ENCODE results near the gene AQR. TPM values are rescaled to one million over a fixed set of nuclear protein-coding genes. Genes with fewer than 3 reads are reported as not detected.

AQR gene
- total and polyA plus RNA-seq, 2 donors = 9.9 to 52.3 TPM

DNA sequence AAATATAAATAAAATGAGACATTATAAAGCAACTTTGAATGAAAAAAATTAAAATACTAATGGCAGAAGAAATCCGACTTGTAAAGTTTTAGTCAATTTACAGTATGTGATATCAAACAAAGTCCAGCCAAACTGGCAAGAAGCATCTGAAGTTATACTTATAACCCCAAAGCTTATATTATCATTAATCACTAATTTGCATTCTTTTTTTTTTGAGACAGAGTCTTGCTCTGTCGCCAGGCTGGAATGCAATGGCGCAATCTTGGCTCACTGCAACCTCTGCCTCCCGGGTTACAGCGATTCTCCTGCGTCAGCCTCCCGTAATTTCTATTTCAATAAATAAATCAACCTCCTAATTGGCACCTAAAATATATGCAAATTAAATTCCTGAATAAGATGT is 80.1 kb downstream of the AQR start:
- Histone ChIP-seq H3K36me3 (ENCODE audit: insufficient read depth) (peaks cover 5% of the 10 kb centered on the region), H3K4me1 (ENCODE audit: insufficient read depth) (no peaks in the 10 kb centered on the region), H3K4me3 (ENCODE audit: low read depth, low read length) (no peak overlapping the region), H3K27ac (ENCODE audit: low read depth) (no peak overlapping the region)
- WGBS = 89% methylated on average over 7 of the region's 7 CpGs
- DNase-seq (ENCODE audit: extremely low spot score) = no peak

DNA sequence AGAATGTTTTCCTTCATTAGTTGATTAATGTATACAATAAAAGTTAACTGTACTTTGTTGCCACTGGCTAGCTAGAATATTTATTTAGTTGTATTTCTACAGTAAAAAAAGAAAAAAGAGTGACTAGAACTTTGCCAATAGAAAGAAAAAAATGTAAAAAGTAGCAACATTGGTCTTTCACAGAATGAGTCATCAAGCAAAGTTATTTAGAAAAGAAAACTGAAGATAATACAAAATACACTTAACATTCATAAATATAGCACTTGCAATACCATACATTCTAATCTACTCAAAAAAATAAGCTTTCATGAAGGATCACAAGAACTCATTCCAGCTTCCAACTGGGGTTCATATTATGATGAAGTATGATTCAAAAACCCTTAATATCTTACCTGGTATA is 83.4 kb downstream of the AQR start:
- Histone ChIP-seq H3K4me1 (ENCODE audit: insufficient read depth) (no peaks in the 10 kb centered on the region), H3K4me3 (ENCODE audit: low read depth, low read length) (no peak overlapping the region), H3K36me3 (ENCODE audit: insufficient read depth) (no peaks in the 10 kb centered on the region), H3K27ac (ENCODE audit: low read depth) (no peak overlapping the region)
- DNase-seq (ENCODE audit: extremely low spot score) = no peak

DNA sequence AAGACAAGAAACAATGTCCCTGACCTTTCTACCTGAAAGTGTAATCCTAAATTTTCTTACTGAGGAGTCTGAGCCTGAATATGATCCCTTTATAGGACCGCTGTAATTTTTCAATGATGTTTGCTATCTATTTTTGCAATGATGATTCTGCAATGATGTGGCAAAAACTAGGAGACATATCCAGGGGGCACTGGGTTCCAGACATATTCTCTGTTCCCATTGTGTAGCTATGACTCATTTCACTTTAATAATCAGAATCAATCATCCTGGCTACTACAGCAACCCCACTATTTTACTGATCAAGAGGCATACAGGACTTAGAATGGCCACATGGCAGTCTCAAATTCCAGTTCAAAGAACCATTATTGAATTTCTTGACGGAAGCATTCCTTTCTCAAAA is 85.9 kb downstream of the AQR start:
- Histone ChIP-seq H3K4me1 (ENCODE audit: insufficient read depth) (no peaks in the 10 kb centered on the region), H3K36me3 (ENCODE audit: insufficient read depth) (no peaks in the 10 kb centered on the region), H3K4me3 (ENCODE audit: low read depth, low read length) (no peak overlapping the region), H3K27ac (ENCODE audit: low read depth) (no peak overlapping the region)
- no peak for DNase-seq (ENCODE audit: extremely low spot score)
- WGBS = 99% methylated on average over 2 of the region's 2 CpGs

DNA sequence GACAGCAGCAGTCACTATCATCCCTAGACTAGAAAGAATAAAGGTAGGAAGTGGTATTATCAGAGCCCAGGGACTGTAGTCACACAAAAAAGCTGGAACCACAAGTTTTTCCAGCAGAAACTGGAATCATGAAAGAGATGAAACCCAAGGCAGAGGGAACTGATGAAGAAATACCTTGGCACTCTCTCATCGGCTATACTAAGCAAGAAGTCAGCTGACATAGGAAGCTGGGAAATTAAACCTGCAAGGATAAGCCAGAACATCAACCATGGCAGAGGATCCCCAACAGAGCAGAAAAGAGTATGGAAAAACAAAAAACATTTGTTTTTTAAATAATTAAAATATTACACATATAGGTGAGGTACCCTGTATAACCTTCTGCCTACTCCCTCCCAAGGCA is 86.5 kb downstream of the AQR start:
- no peaks in the 10 kb centered on the region for H3K36me3 ChIP-seq (ENCODE audit: insufficient read depth)
- H3K4me1 ChIP-seq (ENCODE audit: insufficient read depth) = no peaks in the 10 kb centered on the region
- no peak overlapping the region for H3K27ac ChIP-seq (ENCODE audit: low read depth)
- no peak overlapping the region for H3K4me3 ChIP-seq (ENCODE audit: low read depth, low read length)
- WGBS = 88% methylated on average over 1 of the region's 1 CpG
- no peak for DNase-seq (ENCODE audit: extremely low spot score)

DNA sequence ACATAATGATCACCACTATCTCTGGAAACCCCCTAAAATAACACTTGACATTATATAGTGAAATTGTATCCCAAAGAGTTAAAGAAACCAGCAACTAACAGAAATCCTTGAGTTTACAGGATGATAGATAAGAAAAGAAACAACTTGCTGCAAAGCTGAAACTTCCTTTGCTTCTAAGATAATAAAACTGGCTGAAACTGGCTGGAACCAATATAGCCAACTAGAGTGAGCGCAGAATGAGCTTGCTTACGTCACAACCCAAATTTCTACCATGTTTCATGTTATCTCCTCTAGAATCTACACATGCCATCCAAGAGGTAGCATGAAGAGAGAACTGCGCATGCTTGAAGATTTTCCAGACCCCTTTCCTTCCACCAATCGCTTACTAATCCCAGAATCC is 90.4 kb downstream of the AQR start:
- DNase-seq (ENCODE audit: extremely low spot score) = no peak
- 58% methylated on average over 4 of the region's 4 CpGs for WGBS
- no peak overlapping the region for H3K4me3 ChIP-seq (ENCODE audit: low read depth, low read length)
- no peak overlapping the region for H3K27ac ChIP-seq (ENCODE audit: low read depth)
- no peaks in the 10 kb centered on the region for H3K4me1 ChIP-seq (ENCODE audit: insufficient read depth)
- peaks cover 7% of the 10 kb centered on the region for H3K36me3 ChIP-seq (ENCODE audit: insufficient read depth)

DNA sequence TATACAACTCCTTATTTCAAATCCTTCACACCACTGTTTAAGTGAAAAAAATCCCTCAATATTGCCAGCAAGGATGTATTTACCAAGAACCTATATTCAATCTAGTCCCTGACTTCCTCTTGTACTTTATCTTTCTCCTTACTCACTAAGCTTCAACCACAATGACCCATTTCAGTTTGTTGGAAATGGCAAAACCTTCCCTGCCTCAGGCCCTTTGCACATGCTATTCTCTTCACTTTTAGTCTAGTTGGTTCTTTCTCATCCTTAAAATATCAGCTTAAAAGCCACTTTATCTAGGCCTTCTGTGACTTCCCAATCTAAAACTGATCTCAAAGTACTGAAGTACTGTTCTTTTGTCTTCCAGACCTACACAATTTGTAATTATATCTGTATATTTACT is 92.9 kb downstream of the AQR start:
- Histone ChIP-seq H3K27ac (ENCODE audit: low read depth) (no peak overlapping the region), H3K4me3 (ENCODE audit: low read depth, low read length) (no peak overlapping the region), H3K4me1 (ENCODE audit: insufficient read depth) (no peaks in the 10 kb centered on the region), H3K36me3 (ENCODE audit: insufficient read depth) (peaks cover 7% of the 10 kb centered on the region)
- DNase-seq (ENCODE audit: extremely low spot score) = no peak

DNA sequence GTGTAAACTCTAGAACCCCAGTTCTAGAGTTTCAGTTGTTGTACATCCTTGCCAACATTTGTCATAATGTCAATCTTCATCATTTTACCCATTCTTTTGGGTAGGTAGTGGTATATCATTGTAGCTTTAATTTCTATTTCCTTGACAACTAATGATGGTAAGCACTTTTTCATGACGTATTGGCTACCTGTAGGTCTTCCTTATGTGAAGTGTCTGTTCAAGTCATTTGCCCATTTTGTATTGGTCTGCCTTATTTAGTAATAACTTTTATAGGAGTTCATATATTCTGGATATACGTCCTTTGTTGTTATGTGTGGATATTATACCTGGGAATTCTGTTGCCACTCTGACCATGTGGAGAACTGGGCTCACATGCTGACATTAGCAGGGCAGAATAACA is 100.4 kb downstream of the AQR start:
- no peak for DNase-seq (ENCODE audit: extremely low spot score)
- no peak overlapping the region for H3K4me3 ChIP-seq (ENCODE audit: low read depth, low read length)
- H3K4me1 ChIP-seq (ENCODE audit: insufficient read depth) = no peaks in the 10 kb centered on the region
- 94% methylated on average over 2 of the region's 2 CpGs for WGBS
- H3K36me3 ChIP-seq (ENCODE audit: insufficient read depth) = no peaks in the 10 kb centered on the region
- no peak overlapping the region for H3K27ac ChIP-seq (ENCODE audit: low read depth)

DNA sequence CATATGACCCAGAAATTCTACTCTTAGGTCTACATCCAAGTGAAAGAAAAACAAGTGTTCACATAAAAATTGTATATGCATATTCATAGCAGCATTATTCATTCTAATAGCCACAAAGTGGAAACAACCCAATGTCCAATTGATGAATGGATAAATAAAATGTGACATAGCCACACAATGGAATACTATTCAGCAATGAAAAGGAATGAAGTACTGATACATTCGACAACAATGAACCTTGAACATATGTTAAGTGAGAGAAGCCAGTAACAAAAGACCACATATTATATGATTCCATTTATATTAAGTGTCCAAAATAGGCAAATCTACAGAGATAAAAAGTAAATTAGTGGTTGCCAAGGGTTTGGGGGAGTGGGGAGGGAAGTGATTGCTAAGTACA is 104.0 kb downstream of the AQR start:
- Histone ChIP-seq H3K27ac (ENCODE audit: low read depth) (no peak overlapping the region), H3K4me1 (ENCODE audit: insufficient read depth) (no peaks in the 10 kb centered on the region), H3K36me3 (ENCODE audit: insufficient read depth) (peaks cover 3% of the 10 kb centered on the region), H3K4me3 (ENCODE audit: low read depth, low read length) (no peak overlapping the region)
- no peak for DNase-seq (ENCODE audit: extremely low spot score)
- 98% methylated on average over 1 of the region's 1 CpG for WGBS

DNA sequence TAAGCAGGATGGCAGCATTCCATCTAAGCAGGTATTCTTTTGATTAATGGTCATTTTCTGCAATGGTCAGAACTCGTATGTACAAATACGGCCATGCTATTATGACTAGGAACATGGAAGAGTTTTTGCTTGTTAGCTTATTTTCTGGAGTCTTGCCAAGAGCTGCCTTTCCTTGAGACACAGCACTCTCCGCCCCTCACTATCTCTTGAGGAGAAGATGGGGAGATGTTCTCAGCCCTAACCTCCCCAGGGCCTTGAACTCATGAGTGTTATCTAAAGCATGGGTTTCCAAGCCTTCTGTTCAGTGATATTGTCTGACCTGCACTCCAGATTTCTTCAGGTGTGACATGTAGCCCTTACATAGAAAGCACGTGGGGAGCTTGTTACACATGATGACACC is 108.3 kb downstream of the AQR start:
- no peak overlapping the region for H3K27ac ChIP-seq (ENCODE audit: low read depth)
- H3K4me1 ChIP-seq (ENCODE audit: insufficient read depth) = no peaks in the 10 kb centered on the region
- H3K4me3 ChIP-seq (ENCODE audit: low read depth, low read length) = no peak overlapping the region
- DNase-seq (ENCODE audit: extremely low spot score) = no peak
- 94% methylated on average over 4 of the region's 4 CpGs for WGBS
- H3K36me3 ChIP-seq (ENCODE audit: insufficient read depth) = peaks cover 3% of the 10 kb centered on the region

DNA sequence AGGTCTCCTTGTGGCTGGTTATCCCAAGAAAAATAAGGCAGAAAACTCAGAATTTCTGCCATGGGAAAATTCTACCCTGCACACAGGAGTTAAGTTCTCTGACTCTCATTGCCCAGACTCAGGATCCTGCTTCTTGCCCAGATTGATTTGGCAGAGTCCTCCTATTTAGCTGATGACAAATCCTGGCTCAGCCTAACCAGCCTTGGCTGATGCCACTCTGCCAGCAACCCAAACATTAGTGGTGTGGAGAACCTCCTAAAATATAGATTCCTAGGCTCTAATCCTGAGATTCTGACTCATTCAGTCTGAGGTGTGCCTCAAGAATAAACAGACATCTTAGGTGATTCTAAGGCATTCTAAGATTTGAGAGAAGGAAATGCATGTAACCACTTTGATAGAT is 113.6 kb downstream of the AQR start:
- Histone ChIP-seq H3K27ac (ENCODE audit: low read depth) (no peak overlapping the region), H3K36me3 (ENCODE audit: insufficient read depth) (no peaks in the 10 kb centered on the region), H3K4me1 (ENCODE audit: insufficient read depth) (no peaks in the 10 kb centered on the region), H3K4me3 (ENCODE audit: low read depth, low read length) (no peak overlapping the region)
- DNase-seq (ENCODE audit: extremely low spot score) = no peak

DNA sequence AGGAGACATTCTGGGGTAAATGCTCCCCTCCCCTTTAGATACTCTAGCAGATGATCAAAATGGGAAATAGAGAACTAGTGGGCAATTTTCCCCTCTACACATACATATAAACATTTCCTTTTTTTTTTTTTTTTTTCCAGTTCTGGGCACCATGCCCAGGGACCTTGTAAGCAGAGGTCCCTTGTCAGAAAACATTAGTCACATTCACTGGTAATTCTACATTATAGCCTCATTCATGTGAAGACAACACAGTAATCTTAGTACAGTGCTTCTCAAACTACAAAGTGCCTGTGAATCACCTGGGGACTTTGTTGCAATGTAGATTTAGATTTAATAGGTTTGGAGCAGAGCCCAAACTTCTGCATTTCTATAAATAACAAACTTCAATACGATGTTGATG is 114.1 kb downstream of the AQR start:
- DNase-seq (ENCODE audit: extremely low spot score) = no peak

DNA sequence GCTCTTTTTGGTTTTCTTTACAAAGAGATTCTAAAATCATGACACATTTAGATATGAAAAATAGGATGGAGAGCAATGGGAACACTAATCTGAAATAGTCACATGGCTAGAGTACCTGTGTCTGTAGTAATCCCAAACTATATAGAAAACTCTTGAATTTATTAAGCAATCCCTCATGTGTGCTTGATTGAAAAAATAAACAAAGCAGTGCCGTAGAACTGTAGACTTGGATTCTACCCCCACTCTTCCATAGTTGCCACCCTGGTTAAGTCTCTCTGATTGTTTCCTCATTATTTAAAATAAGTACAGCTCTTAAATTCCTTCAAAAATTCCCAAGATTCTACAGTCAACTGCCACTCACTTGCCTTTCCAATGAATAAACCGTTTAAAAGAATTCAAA is 115.3 kb downstream of the AQR start:
- no peak overlapping the region for H3K4me3 ChIP-seq (ENCODE audit: low read depth, low read length)
- no peaks in the 10 kb centered on the region for H3K36me3 ChIP-seq (ENCODE audit: insufficient read depth)
- DNase-seq (ENCODE audit: extremely low spot score) = no peak
- 82% methylated on average over 2 of the region's 2 CpGs for WGBS
- no peak overlapping the region for H3K27ac ChIP-seq (ENCODE audit: low read depth)
- H3K4me1 ChIP-seq (ENCODE audit: insufficient read depth) = no peaks in the 10 kb centered on the region

More for the DNA sequence above, 114.1 kb downstream of the AQR start:
- Histone ChIP-seq H3K27ac (ENCODE audit: low read depth) (no peak overlapping the region), H3K36me3 (ENCODE audit: insufficient read depth) (no peaks in the 10 kb centered on the region), H3K4me3 (ENCODE audit: low read depth, low read length) (no peak overlapping the region), H3K4me1 (ENCODE audit: insufficient read depth) (no peaks in the 10 kb centered on the region)
- 13% methylated on average over 1 of the region's 1 CpG for WGBS

DNA sequence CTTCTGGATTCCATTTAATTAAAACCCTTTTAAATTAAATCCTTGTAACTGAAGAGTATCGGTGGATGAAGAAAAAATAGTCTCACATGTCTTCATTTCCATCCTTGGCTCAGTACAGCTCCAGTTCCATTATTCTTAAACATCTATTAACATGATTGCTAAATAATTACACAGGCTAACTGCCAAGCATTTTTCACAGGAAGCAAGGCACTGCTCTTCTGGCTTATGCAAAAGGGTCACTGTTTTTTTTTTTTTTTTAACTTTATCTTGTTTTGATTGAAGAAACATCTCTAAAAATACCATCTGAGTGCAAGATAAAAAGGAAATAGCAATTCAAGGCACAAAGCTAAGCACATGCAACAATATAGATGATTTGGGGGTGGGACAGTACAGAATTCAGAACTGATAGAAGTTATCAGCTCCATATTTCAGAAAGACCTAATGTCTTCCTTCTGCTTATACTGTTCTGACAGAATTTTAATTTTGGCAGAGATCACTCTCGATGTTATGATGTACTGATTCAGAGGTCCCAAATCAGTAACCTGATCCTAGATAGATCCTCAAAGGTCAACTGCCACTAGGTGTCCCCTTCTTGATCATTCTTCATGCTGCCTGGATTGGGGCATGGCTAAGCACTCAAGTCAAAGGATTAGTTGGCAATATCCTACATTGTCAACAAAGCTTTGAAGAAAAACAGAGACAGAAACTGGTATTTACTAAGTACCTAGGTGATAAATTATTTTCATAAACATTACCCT is 116.4 kb downstream of the AQR start:
- Histone ChIP-seq H3K4me3 (ENCODE audit: low read depth, low read length) (no peak overlapping the region), H3K4me1 (ENCODE audit: insufficient read depth) (no peaks in the 10 kb centered on the region), H3K36me3 (ENCODE audit: insufficient read depth) (no peaks in the 10 kb centered on the region), H3K27ac (ENCODE audit: low read depth) (no peak overlapping the region)
- WGBS = 41% methylated on average over 2 of the region's 2 CpGs
- DNase-seq (ENCODE audit: extremely low spot score) = no peak

DNA sequence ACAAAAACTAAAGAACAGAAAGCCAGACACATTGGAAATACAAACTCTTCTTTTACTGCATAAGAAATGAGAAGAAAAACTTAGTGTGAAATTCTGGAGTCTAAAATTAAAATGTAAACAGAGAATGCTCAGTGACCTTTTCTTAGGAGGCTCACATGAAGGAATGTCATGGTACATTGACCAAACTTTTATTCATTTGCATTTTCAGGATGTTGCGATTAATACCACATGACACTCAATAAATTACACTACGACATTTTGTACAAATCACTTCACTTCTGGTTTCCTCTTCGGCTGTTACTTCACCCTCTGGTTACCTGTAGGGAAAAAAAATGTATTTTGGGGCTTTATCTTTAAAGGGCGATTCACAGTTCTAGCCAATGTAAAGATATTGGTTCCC is 117.8 kb downstream of the AQR start:
- H3K4me1 ChIP-seq (ENCODE audit: insufficient read depth) = no peaks in the 10 kb centered on the region
- 87% methylated on average over 4 of the region's 4 CpGs for WGBS

DNA sequence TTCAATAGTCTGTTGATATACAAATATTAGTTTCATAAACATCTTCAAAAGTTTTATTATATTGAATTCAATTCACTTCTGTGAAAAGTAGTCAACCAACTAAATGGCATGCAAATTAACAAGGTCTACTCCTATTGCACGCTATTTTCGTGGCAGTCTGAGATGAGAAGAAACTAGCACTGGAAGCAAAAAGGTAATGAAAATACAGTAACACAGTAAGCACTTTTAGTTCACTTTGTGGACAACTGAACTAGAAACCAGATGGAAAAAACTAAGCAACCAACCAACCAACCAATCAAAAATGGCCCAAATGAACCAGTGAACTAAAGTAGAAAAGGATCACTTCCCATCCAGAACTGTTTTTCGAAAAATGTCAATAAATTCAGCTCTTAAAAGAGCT is 118.5 kb downstream of the AQR start:
- WGBS = 95% methylated on average over 3 of the region's 3 CpGs
- DNase-seq (ENCODE audit: extremely low spot score) = no peak
- Histone ChIP-seq H3K4me3 (ENCODE audit: low read depth, low read length) (no peak overlapping the region), H3K36me3 (ENCODE audit: insufficient read depth) (no peaks in the 10 kb centered on the region), H3K27ac (ENCODE audit: low read depth) (no peak overlapping the region), H3K4me1 (ENCODE audit: insufficient read depth) (no peaks in the 10 kb centered on the region)

More for the DNA sequence above, 117.8 kb downstream of the AQR start:
- Histone ChIP-seq H3K4me3 (ENCODE audit: low read depth, low read length) (no peak overlapping the region), H3K27ac (ENCODE audit: low read depth) (no peak overlapping the region), H3K36me3 (ENCODE audit: insufficient read depth) (no peaks in the 10 kb centered on the region)
- DNase-seq (ENCODE audit: extremely low spot score) = no peak

All from urinary bladder (tissue), 4 donors.